ENCODE results near the gene CPPED1. TPM values are rescaled to one million over a fixed set of nuclear protein-coding genes. Genes with fewer than 3 reads are reported as not detected.

CPPED1 gene
- total RNA-seq, 2 experiments from 2014 or later, result 3.8 to 5.1 TPM

- H3K4me1 Mint-ChIP-seq, result peaks cover 8% of the 10 kb centered on the region
- no peak overlapping the region for H3K27ac Mint-ChIP-seq
- no peak for DNase-seq
- peaks cover 10% of the 10 kb centered on the region for H3K36me3 Mint-ChIP-seq
- peaks cover 11% of the 10 kb centered on the region for H3K9me3 Mint-ChIP-seq
- no peak overlapping the region for H3K4me3 Mint-ChIP-seq
- H3K27me3 Mint-ChIP-seq, result peaks cover 5% of the 10 kb centered on the region
Measured at GRCh38 chr16:12651765-12652512, 151.7 kb downstream of the CPPED1 start.

GRCh38 chr16:12649356-12649755, 154.3 kb downstream of the CPPED1 start:
- Mint-ChIP-seq H3K4me3 (no peak overlapping the region), H3K9me3 (peaks cover 11% of the 10 kb centered on the region), H3K36me3 (peaks cover 10% of the 10 kb centered on the region), H3K4me1 (peaks cover 19% of the 10 kb centered on the region), H3K27ac (no peak overlapping the region), H3K27me3 (peaks cover 2% of the 10 kb centered on the region)
- no peak for DNase-seq

- Mint-ChIP-seq H3K27me3 (peaks cover 4% of the 10 kb centered on the region), H3K4me1 (peaks cover 19% of the 10 kb centered on the region), H3K9me3 (peaks cover 16% of the 10 kb centered on the region), H3K36me3 (peaks cover 10% of the 10 kb centered on the region), H3K4me3 (peak overlapping the region; percentile 52), H3K27ac (peak overlapping the region; percentile 98)
- peak; percentile 47 for DNase-seq
Measured at GRCh38 chr16:12646490-12647274, 157.0 kb downstream of the CPPED1 start.

GRCh38 chr16:12646098-12646489, 157.6 kb downstream of the CPPED1 start:
- DNase-seq, result no peak
- Mint-ChIP-seq H3K4me3 (no peak overlapping the region), H3K4me1 (peaks cover 19% of the 10 kb centered on the region), H3K27me3 (peaks cover 4% of the 10 kb centered on the region), H3K27ac (peak overlapping the region; percentile 98), H3K9me3 (peaks cover 16% of the 10 kb centered on the region), H3K36me3 (peaks cover 10% of the 10 kb centered on the region)

- peaks cover 4% of the 10 kb centered on the region for H3K27me3 Mint-ChIP-seq
- H3K4me3 Mint-ChIP-seq, result no peak overlapping the region
- peaks cover 3% of the 10 kb centered on the region for H3K36me3 Mint-ChIP-seq
- no peak overlapping the region for H3K27ac Mint-ChIP-seq
- peaks cover 9% of the 10 kb centered on the region for H3K9me3 Mint-ChIP-seq
- peaks cover 19% of the 10 kb centered on the region for H3K4me1 Mint-ChIP-seq
- no peak for DNase-seq
Measured at GRCh38 chr16:12643034-12643455, 160.6 kb downstream of the CPPED1 start.

GRCh38 chr16:12639044-12639443, 164.6 kb downstream of the CPPED1 start:
- Mint-ChIP-seq H3K36me3 (no peaks in the 10 kb centered on the region), H3K9me3 (peaks cover 5% of the 10 kb centered on the region), H3K4me1 (no peaks in the 10 kb centered on the region), H3K27me3 (peaks cover 9% of the 10 kb centered on the region), H3K4me3 (no peak overlapping the region), H3K27ac (no peak overlapping the region)
- no peak for DNase-seq

- DNase-seq, result no peak
- Mint-ChIP-seq H3K4me3 (no peak overlapping the region), H3K4me1 (no peaks in the 10 kb centered on the region), H3K27me3 (peaks cover 12% of the 10 kb centered on the region), H3K27ac (no peak overlapping the region), H3K36me3 (no peaks in the 10 kb centered on the region), H3K9me3 (no peaks in the 10 kb centered on the region)
Measured at GRCh38 chr16:12637002-12637401, 166.7 kb downstream of the CPPED1 start.

- Mint-ChIP-seq H3K27me3 (peaks cover 10% of the 10 kb centered on the region), H3K4me3 (no peak overlapping the region), H3K27ac (no peak overlapping the region), H3K9me3 (no peaks in the 10 kb centered on the region), H3K36me3 (no peaks in the 10 kb centered on the region), H3K4me1 (no peaks in the 10 kb centered on the region)
- DNase-seq, result no peak
Measured at GRCh38 chr16:12629271-12629670, 174.4 kb downstream of the CPPED1 start.

GRCh38 chr16:12628536-12628935, 175.2 kb downstream of the CPPED1 start:
- no peaks in the 10 kb centered on the region for H3K4me1 Mint-ChIP-seq
- peaks cover 7% of the 10 kb centered on the region for H3K27me3 Mint-ChIP-seq
- H3K36me3 Mint-ChIP-seq, result no peaks in the 10 kb centered on the region
- no peaks in the 10 kb centered on the region for H3K9me3 Mint-ChIP-seq
- no peak overlapping the region for H3K27ac Mint-ChIP-seq
- H3K4me3 Mint-ChIP-seq, result no peak overlapping the region
- DNase-seq, result no peak

- no peak overlapping the region for H3K4me3 Mint-ChIP-seq
- H3K9me3 Mint-ChIP-seq, result no peaks in the 10 kb centered on the region
- H3K4me1 Mint-ChIP-seq, result no peaks in the 10 kb centered on the region
- no peak for DNase-seq
- peaks cover under 1% of the 10 kb centered on the region for H3K27me3 Mint-ChIP-seq
- no peak overlapping the region for H3K27ac Mint-ChIP-seq
- H3K36me3 Mint-ChIP-seq, result no peaks in the 10 kb centered on the region
Measured at GRCh38 chr16:12627394-12627793, 176.3 kb downstream of the CPPED1 start.

- Mint-ChIP-seq H3K4me3 (no peak overlapping the region), H3K36me3 (no peaks in the 10 kb centered on the region), H3K27ac (no peak overlapping the region), H3K9me3 (no peaks in the 10 kb centered on the region), H3K4me1 (no peaks in the 10 kb centered on the region), H3K27me3 (no peaks in the 10 kb centered on the region)
- DNase-seq, result no peak
Measured at GRCh38 chr16:12626411-12626810, 177.3 kb downstream of the CPPED1 start.

GRCh38 chr16:12625716-12626115, 178.0 kb downstream of the CPPED1 start:
- Mint-ChIP-seq H3K36me3 (no peaks in the 10 kb centered on the region), H3K4me3 (no peak overlapping the region), H3K27me3 (no peaks in the 10 kb centered on the region), H3K9me3 (no peaks in the 10 kb centered on the region), H3K4me1 (no peaks in the 10 kb centered on the region), H3K27ac (no peak overlapping the region)
- DNase-seq, result no peak

- H3K9me3 Mint-ChIP-seq, result no peaks in the 10 kb centered on the region
- no peaks in the 10 kb centered on the region for H3K27me3 Mint-ChIP-seq
- H3K27ac Mint-ChIP-seq, result no peak overlapping the region
- no peak overlapping the region for H3K4me3 Mint-ChIP-seq
- DNase-seq, result peak; percentile 8
- no peaks in the 10 kb centered on the region for H3K36me3 Mint-ChIP-seq
- no peaks in the 10 kb centered on the region for H3K4me1 Mint-ChIP-seq
Measured at GRCh38 chr16:12625068-12625467, 178.6 kb downstream of the CPPED1 start.

- Mint-ChIP-seq H3K27ac (no peak overlapping the region), H3K4me1 (peaks cover 14% of the 10 kb centered on the region), H3K27me3 (no peaks in the 10 kb centered on the region), H3K4me3 (no peak overlapping the region), H3K9me3 (no peaks in the 10 kb centered on the region), H3K36me3 (no peaks in the 10 kb centered on the region)
- no peak for DNase-seq
Measured at GRCh38 chr16:12620150-12620549, 183.5 kb downstream of the CPPED1 start.

- Mint-ChIP-seq H3K27me3 (peaks cover 3% of the 10 kb centered on the region), H3K4me1 (peaks cover 21% of the 10 kb centered on the region), H3K4me3 (no peak overlapping the region), H3K27ac (no peak overlapping the region), H3K9me3 (no peaks in the 10 kb centered on the region), H3K36me3 (no peaks in the 10 kb centered on the region)
- DNase-seq, result no peak
Measured at GRCh38 chr16:12618515-12618914, 185.2 kb downstream of the CPPED1 start.
